ENCODE results near the gene KCTD2. TPM values are rescaled to one million over a fixed set of nuclear protein-coding genes. Genes with fewer than 3 reads are reported as not detected.

KCTD2 gene
- total and polyA plus RNA-seq, 2 of the 13 experiments (the other 11 are each of a cell fraction or from before 2014, with no cell fraction given): 28.3 to 32.6 TPM

- TF ChIP-seq IRF2 (CRISPR knock-in tag; IDR thresholded peaks at IDR 0.05) (peak; percentile 94), DR1 (CRISPR knock-in tag; IDR thresholded peaks at IDR 0.05) (no peak), ZNF558 (CRISPR knock-in tag; IDR thresholded peaks at IDR 0.05; ENCODE audit: borderline replicate concordance) (no peak), ZNF644 (CRISPR knock-in tag; IDR thresholded peaks at IDR 0.05; ENCODE audit: low read depth) (peak; percentile 80), ZBTB26 (CRISPR knock-in tag; IDR thresholded peaks at IDR 0.05; ENCODE audit: borderline replicate concordance) (peak; percentile 98), JARID2 (CRISPR knock-in tag; IDR thresholded peaks at IDR 0.05; ENCODE audit: insufficient replicate concordance) (peak; percentile 48), NBN (conservative IDR thresholded peaks at IDR 0.05) (no peak), THAP7 (CRISPR knock-in tag; IDR thresholded peaks at IDR 0.05) (no peak), GZF1 (CRISPR knock-in tag; IDR thresholded peaks at IDR 0.05) (no peak), JUND (CRISPR knock-in tag; IDR thresholded peaks at IDR 0.05) (0 out of 2 replicates have a peak, but pooled peaks have one; percentile 64), AHR (CRISPR knock-in tag; IDR thresholded peaks at IDR 0.05) (peak; percentile 56; the same call in 1 of the 2 replicates), CTCF (CRISPR knock-in tag; IDR thresholded peaks at IDR 0.05) (no peak), GLI4 (CRISPR knock-in tag; IDR thresholded peaks at IDR 0.05; ENCODE audit: borderline replicate concordance) (no peak), ZNF414 (CRISPR knock-in tag; IDR thresholded peaks at IDR 0.05) (peak; percentile 83; the same call in 1 of the 2 replicates), ZNF619 (CRISPR knock-in tag; IDR thresholded peaks at IDR 0.05) (0 out of 2 replicates have a peak, but pooled peaks have one; percentile 58), FOXO4 (CRISPR knock-in tag; conservative IDR thresholded peaks at IDR 0.05) (no peak), KMT2B (CRISPR knock-in tag; IDR thresholded peaks at IDR 0.05) (no peak; the same call in 1 of the 2 replicates), ZBTB46 (CRISPR knock-in tag; IDR thresholded peaks at IDR 0.05; ENCODE audit: borderline replicate concordance) (no peak), ZNF75D (CRISPR knock-in tag; IDR thresholded peaks at IDR 0.05; ENCODE audit: borderline replicate concordance) (no peak), YEATS4 (CRISPR knock-in tag; IDR thresholded peaks at IDR 0.05; ENCODE audit: borderline replicate concordance) (no peak), ZEB1 (IDR thresholded peaks at IDR 0.05; ENCODE audit: insufficient replicate concordance, low read depth) (peak; percentile 26), PHF8 (CRISPR knock-in tag; IDR thresholded peaks at IDR 0.05) (peak; percentile 32; the same call in 1 of the 2 replicates), RFXAP (CRISPR knock-in tag; IDR thresholded peaks at IDR 0.05; ENCODE audit: borderline replicate concordance) (no peak)
These were observed 37.1 kb downstream of the KCTD2 start (continued) for GRCh38 chr17:75084039-75084660.

Measured in HepG2 (cell line).